CD14-positive monocyte (primary cell): ENCODE results near the gene CLCA1. TPM values are rescaled to one million over a fixed set of nuclear protein-coding genes. Genes with fewer than 3 reads are reported as not detected.
A peak's percentile ranks its signal among the peaks of the same experiment; 100 is the strongest.

ENCODE experiments used
- DNase-seq, 3 donors: peaks; one replicate each; pipeline ENCODE4 v3.0.0-alpha.2; 2011 to 2022
- H2AFZ ChIP-seq: 2 replicates; pipeline ENCODE4 v1.6.0; 2012; ENCODE audit warnings: mild to moderate bottlenecking, low read depth, low read length, inconsistent platforms; ENCODE audit not compliant: insufficient read depth, poor library complexity, severe bottlenecking
- H3K27ac ChIP-seq, 2 donors: 1 replicate in 1 of 2; 2 replicates in 1 of 2; pipeline ENCODE4 v1.5.1; 2012 to 2013; ENCODE audit warnings: low read length in 2 of 2, control low read depth in 1 of 2, inconsistent platforms in 1 of 2, low read depth in 1 of 2, mild to moderate bottlenecking in 1 of 2
- H3K27me3 ChIP-seq, 2 donors: one replicate each; pipeline versions ENCODE4 v1.6.0 to v1.6.1; 2011 to 2013; ENCODE audit warnings: low read length in 2 of 2; ENCODE audit not compliant: control insufficient read depth in 2 of 2, insufficient read depth in 2 of 2
- H3K36me3 ChIP-seq, 2 donors: replicated peaks in 1 of 2; 1 replicate in 1 of 2; 2 replicates in 1 of 2; pipeline versions ENCODE4 v1.5.1 to v1.6.1; 2012 to 2013; ENCODE audit warnings: low read length in 2 of 2, control low read depth in 1 of 2, inconsistent platforms in 1 of 2, mild to moderate bottlenecking in 1 of 2; ENCODE audit not compliant: insufficient read depth in 2 of 2, control insufficient read depth in 1 of 2
- H3K4me1 ChIP-seq, 2 donors: 1 replicate in 1 of 2; 2 replicates in 1 of 2; pipeline versions ENCODE4 v1.5.1 to v1.6.1; 2012 to 2013; ENCODE audit warnings: low read length in 2 of 2, control low read depth in 1 of 2, inconsistent platforms in 1 of 2, mild to moderate bottlenecking in 1 of 2, moderate library complexity in 1 of 2; ENCODE audit not compliant: insufficient read depth in 2 of 2, control insufficient read depth in 1 of 2
- H3K4me2 ChIP-seq: replicated peaks from 2 replicates; pipeline ENCODE3; 2012; ENCODE audit warnings: low read length, moderate library complexity, mild to moderate bottlenecking; ENCODE audit not compliant: poor library complexity, severe bottlenecking; ENCODE audit errors: extremely low read depth
- H3K4me3 ChIP-seq, 3 experiments: fragments of 200-600 bp in 1 of 3; sonication (generic) in 1 of 3; replicated peaks in 1 of 3; 1 replicate in 2 of 3; 2 replicates in 1 of 3; pipeline ENCODE4 v1.5.1; 2011 to 2013; ENCODE audit warnings: low read length in 3 of 3, mild to moderate bottlenecking in 3 of 3, control low read depth in 2 of 3, low read depth in 2 of 3, inconsistent platforms in 1 of 3, moderate library complexity in 1 of 3
- H3K79me2 ChIP-seq: 2 replicates; pipeline ENCODE4 v1.6.0; 2012; ENCODE audit warnings: mild to moderate bottlenecking, control low read depth, inconsistent platforms, low read length, moderate library complexity; ENCODE audit not compliant: insufficient read depth
- H3K9ac ChIP-seq: 2 replicates; pipeline ENCODE4 v1.6.0; 2017; ENCODE audit warnings: low read length, mild to moderate bottlenecking; ENCODE audit not compliant: insufficient read depth, poor library complexity, severe bottlenecking
- H3K9me3 ChIP-seq, 2 donors: replicated peaks in 1 of 2; 1 replicate in 1 of 2; 2 replicates in 1 of 2; pipeline versions ENCODE4 v1.5.1 to v1.6.1; 2012 to 2013; ENCODE audit warnings: low read length in 2 of 2, control low read depth in 1 of 2; ENCODE audit not compliant: control insufficient read depth in 1 of 2, insufficient read depth in 1 of 2
- H4K20me1 ChIP-seq: 2 replicates; pipeline ENCODE4 v1.6.0; 2012; ENCODE audit warnings: mild to moderate bottlenecking, low read length, control low read depth, moderate library complexity; ENCODE audit not compliant: insufficient read depth
- H3K27ac Mint-ChIP-seq, 7 donors: one replicate each; pipeline ENCODE4 v1.8.0; 2020; ENCODE audit warnings: mild to moderate bottlenecking in 7 of 7, mixed read lengths in 7 of 7, moderate library complexity in 6 of 7, inconsistent platforms in 2 of 7
- H3K27me3 Mint-ChIP-seq, 3 donors: one replicate each; pipeline ENCODE4 v1.8.0; 2021 to 2022; ENCODE audit warnings: low read depth in 3 of 3, mild to moderate bottlenecking in 3 of 3, mixed read lengths in 3 of 3, moderate library complexity in 3 of 3, inconsistent platforms in 1 of 3
- H3K36me3 Mint-ChIP-seq, 2 donors: one replicate each; pipeline ENCODE4 v1.8.0; 2020; ENCODE audit warnings: mixed read lengths in 2 of 2, inconsistent platforms in 1 of 2, mild to moderate bottlenecking in 1 of 2
- H3K4me1 Mint-ChIP-seq: one replicate; pipeline ENCODE4 v1.8.0; 2020; ENCODE audit warnings: mild to moderate bottlenecking, mixed read lengths
- H3K4me3 Mint-ChIP-seq, 2 donors: one replicate each; pipeline ENCODE4 v1.8.0; 2020; ENCODE audit warnings: mild to moderate bottlenecking in 2 of 2, mixed read lengths in 2 of 2, moderate library complexity in 1 of 2
- H3K9me3 Mint-ChIP-seq, 7 donors: one replicate each; pipeline ENCODE4 v1.8.0; 2020 to 2022; ENCODE audit warnings: mixed read lengths in 7 of 7, mild to moderate bottlenecking in 6 of 7, moderate library complexity in 6 of 7, inconsistent platforms in 2 of 7
- WGBS: methylation state at CpG from one replicate; pipeline ENCODE4 v1.1.5; 2013; ENCODE audit warnings: missing lambda C conversion rate; ENCODE audit not compliant: insufficient coverage; 5-methylcytosine and 5-hydroxymethylcytosine counted together
- intact Hi-C, 2 donors: fragments of 100-400 bp; cut with micrococcal nuclease; formaldehyde crosslinking; loops; one replicate each; pipeline versions ENCODE4 v1.15.0 to v1.15.1; 2023
- polyA plus RNA-seq, 3 donors: library from polyadenylated mRNA; depleted of rRNA in 1 of 3; unstranded in 2 of 3; stranded (reverse) in 1 of 3; fragments of 300-500 nt in 2 of 3; fragments of >200 nt in 1 of 3; fragmentation: Illumina TruSeq in 2 of 3; gene quantifications; 1 replicate in 2 of 3; 2 replicates in 1 of 3; pipeline ENCODE4 v1.2.3, GENCODE V29; 2012 to 2021
- TF ChIP-seq, protein P1 (sequence below): fragments of 200-600 bp; IDR thresholded peaks from one replicate; pipeline ENCODE4 v1.8.0; 2022; ENCODE audit warnings: antibody characterized with exemption, mild to moderate bottlenecking

CLCA1 gene
- polyA plus RNA-seq, 3 donors, result not detected

DNA sequence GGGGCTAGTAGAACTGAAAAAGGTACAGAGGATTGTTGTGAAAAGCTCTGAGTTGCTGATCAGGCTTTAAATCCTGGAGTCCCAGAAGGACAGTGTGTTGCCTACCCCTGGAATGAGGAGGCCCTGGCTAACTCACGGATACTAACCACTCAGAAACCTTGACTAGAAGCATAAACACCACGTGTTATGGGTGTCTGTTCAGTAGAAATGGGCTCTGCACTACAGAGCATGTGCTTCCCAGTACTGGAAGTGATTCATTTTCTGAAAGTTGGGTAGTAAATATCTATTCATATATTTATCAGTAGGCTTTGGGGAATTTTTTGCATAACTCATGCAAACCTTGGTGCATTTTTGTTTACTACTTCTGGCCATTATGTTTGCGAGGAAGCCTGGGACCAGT, 15.1 kb upstream of the CLCA1 start:
- H3K9me3 Mint-ChIP-seq, result no peaks in the 10 kb centered on the region
- DNase-seq, result no peak
- Histone ChIP-seq H3K36me3 (no peaks in the 10 kb centered on the region), H4K20me1 (no peaks in the 10 kb centered on the region), H3K79me2 (no peaks in the 10 kb centered on the region), H3K4me1 (peaks cover 0 to 7% of the 10 kb centered on the region in 2 donors), H3K27me3 (no peaks in the 10 kb centered on the region), H3K4me3 (no peak overlapping the region), H3K27ac (no peak overlapping the region), H2AFZ (no peak overlapping the region), H3K9me3 (no peaks in the 10 kb centered on the region), H3K9ac (no peak overlapping the region), H3K4me2 (no peak overlapping the region)
- H3K4me1 Mint-ChIP-seq, result peaks cover 7% of the 10 kb centered on the region
- intact Hi-C loops, result no loop called here
- H3K27ac Mint-ChIP-seq, result no peak overlapping the region
- TF ChIP-seq, protein P1, sequence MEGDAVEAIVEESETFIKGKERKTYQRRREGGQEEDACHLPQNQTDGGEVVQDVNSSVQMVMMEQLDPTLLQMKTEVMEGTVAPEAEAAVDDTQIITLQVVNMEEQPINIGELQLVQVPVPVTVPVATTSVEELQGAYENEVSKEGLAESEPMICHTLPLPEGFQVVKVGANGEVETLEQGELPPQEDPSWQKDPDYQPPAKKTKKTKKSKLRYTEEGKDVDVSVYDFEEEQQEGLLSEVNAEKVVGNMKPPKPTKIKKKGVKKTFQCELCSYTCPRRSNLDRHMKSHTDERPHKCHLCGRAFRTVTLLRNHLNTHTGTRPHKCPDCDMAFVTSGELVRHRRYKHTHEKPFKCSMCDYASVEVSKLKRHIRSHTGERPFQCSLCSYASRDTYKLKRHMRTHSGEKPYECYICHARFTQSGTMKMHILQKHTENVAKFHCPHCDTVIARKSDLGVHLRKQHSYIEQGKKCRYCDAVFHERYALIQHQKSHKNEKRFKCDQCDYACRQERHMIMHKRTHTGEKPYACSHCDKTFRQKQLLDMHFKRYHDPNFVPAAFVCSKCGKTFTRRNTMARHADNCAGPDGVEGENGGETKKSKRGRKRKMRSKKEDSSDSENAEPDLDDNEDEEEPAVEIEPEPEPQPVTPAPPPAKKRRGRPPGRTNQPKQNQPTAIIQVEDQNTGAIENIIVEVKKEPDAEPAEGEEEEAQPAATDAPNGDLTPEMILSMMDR, result no peak
- no peak overlapping the region for H3K4me3 Mint-ChIP-seq
- no peaks in the 10 kb centered on the region for H3K36me3 Mint-ChIP-seq
- no peaks in the 10 kb centered on the region for H3K27me3 Mint-ChIP-seq
- WGBS, result 100% methylated on average over 1 of the region's 3 CpGs

DNA sequence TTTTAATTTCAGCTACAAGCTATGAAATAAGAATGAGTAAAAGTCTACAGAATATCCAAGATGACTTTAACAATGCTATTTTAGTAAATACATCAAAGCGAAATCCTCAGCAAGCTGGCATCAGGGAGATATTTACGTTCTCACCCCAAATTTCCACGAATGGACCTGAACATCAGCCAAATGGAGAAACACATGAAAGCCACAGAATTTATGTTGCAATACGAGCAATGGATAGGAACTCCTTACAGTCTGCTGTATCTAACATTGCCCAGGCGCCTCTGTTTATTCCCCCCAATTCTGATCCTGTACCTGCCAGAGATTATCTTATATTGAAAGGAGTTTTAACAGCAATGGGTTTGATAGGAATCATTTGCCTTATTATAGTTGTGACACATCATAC, 13.7 kb upstream of the CLCA1 start:
- Histone ChIP-seq H2AFZ (no peak overlapping the region), H3K36me3 (no peaks in the 10 kb centered on the region), H3K4me2 (no peak overlapping the region), H3K4me3 (no peak overlapping the region), H3K79me2 (no peaks in the 10 kb centered on the region), H3K27ac (no peak overlapping the region), H3K27me3 (no peaks in the 10 kb centered on the region), H3K4me1 (peaks cover 0 to 7% of the 10 kb centered on the region in 2 donors), H3K9ac (no peak overlapping the region), H4K20me1 (no peaks in the 10 kb centered on the region), H3K9me3 (no peaks in the 10 kb centered on the region)
- 24% methylated on average over 3 of the region's 5 CpGs for WGBS
- H3K4me1 Mint-ChIP-seq, result peaks cover 7% of the 10 kb centered on the region
- no peaks in the 10 kb centered on the region for H3K36me3 Mint-ChIP-seq
- H3K27me3 Mint-ChIP-seq, result no peaks in the 10 kb centered on the region
- no peak overlapping the region for H3K4me3 Mint-ChIP-seq
- intact Hi-C loops, result no loop called here
- no peaks in the 10 kb centered on the region for H3K9me3 Mint-ChIP-seq
- DNase-seq, result no peak
- TF ChIP-seq, protein P1, result no peak
- H3K27ac Mint-ChIP-seq, result peak overlapping the region in 1 of 7 donors; percentile 53
